GM12892 (cell line): ENCODE data around the gene FSIP1.

Experiments used
- POLR2A ChIP-seq: IDR thresholded peaks from 2 replicates; pipeline ENCODE4 v1.6.1; 2011; ENCODE audit warnings: low read depth, low read length, control low read depth
- TAF1 ChIP-seq: IDR thresholded peaks from 2 replicates; pipeline ENCODE4 v1.6.1; 2011; ENCODE audit warnings: low read depth, mild to moderate bottlenecking, control low read depth, low read length, borderline replicate concordance

DNA sequence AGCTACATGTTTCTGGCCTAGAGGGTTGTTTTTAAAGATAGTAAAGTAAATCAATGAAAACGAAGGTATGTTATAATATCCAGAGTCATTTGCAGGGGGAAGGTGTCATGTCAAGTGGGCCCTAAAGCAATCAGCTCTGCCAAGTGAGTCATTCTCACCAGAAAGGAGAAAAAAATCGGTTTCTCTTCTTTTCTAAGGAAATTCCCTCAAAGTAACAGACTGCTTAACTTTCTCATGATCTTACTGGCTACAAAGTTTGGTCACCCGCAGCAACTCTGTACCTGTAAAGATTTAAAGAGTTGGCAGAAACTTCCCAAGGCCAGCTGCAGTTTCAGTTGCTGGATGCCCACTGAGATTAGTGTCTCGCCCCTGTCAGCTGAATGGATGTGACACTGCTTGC, 5.5 kb upstream of the FSIP1 start:
- no peak for TF ChIP-seq POLR2A
- no peak for TF ChIP-seq TAF1
